HEK293T (cell line): Measurements from ENCODE around the gene CCER1.

Experiments used
- ARNT ChIP-seq: fragments of 450-650 bp; IDR thresholded peaks from 2 replicates; pipeline ENCODE4 v1.6.1; 2017; ENCODE audit warnings: mild to moderate bottlenecking
- BHLHE40 ChIP-seq: fragments of 450-650 bp; IDR thresholded peaks from 2 replicates; pipeline ENCODE4 v1.6.1; 2016; ENCODE audit warnings: mild to moderate bottlenecking, moderate library complexity, borderline replicate concordance
- ELF4 ChIP-seq: fragments of 450-650 bp; IDR thresholded peaks from 2 replicates; pipeline ENCODE4 v1.6.1; 2017; ENCODE audit warnings: antibody characterized with exemption
- FOXM1 ChIP-seq: fragments of 450-650 bp; IDR thresholded peaks from 2 replicates; pipeline ENCODE4 v1.6.1; 2017; ENCODE audit warnings: mild to moderate bottlenecking, borderline replicate concordance
- HDGF ChIP-seq: fragments of 450-650 bp; IDR thresholded peaks from 2 replicates; pipeline ENCODE4 v1.6.1; 2017; ENCODE audit warnings: antibody characterized with exemption, borderline replicate concordance
- L3MBTL2 ChIP-seq: fragments of 450-650 bp; conservative IDR thresholded peaks from 2 replicates; pipeline ENCODE4 v1.6.1; 2016; ENCODE audit warnings: mild to moderate bottlenecking
- LEF1 ChIP-seq: fragments of 450-650 bp; IDR thresholded peaks from 2 replicates; pipeline ENCODE4 v1.6.1; 2017; ENCODE audit warnings: mild to moderate bottlenecking, borderline replicate concordance
- NFRKB ChIP-seq: fragments of 450-650 bp; IDR thresholded peaks from 2 replicates; pipeline ENCODE4 v1.6.1; 2016; ENCODE audit warnings: mild to moderate bottlenecking, moderate library complexity
- PKNOX1 ChIP-seq: fragments of 450-650 bp; IDR thresholded peaks from 2 replicates; pipeline ENCODE4 v1.6.1; 2016
- SP1 ChIP-seq: fragments of 450-650 bp; IDR thresholded peaks from 2 replicates; pipeline ENCODE4 v1.6.1; 2017
- SUZ12 ChIP-seq: fragments of 450-650 bp; IDR thresholded peaks from 2 replicates; pipeline ENCODE4 v1.6.1; 2016; ENCODE audit warnings: mild to moderate bottlenecking
- TARDBP ChIP-seq: fragments of 450-650 bp; IDR thresholded peaks from 2 replicates; pipeline ENCODE4 v1.6.1; 2016
- ZNF384 ChIP-seq: fragments of 450-650 bp; IDR thresholded peaks from 2 replicates; pipeline ENCODE4 v1.6.1; 2016

GRCh38 chr12:90995010-90995409 lies 40.0 kb upstream of the CCER1 start:
- TF ChIP-seq ZNF384 (no peak), SUZ12 (no peak), ARNT (no peak), BHLHE40 (no peak), FOXM1 (no peak), NFRKB (no peak), PKNOX1 (no peak), L3MBTL2 (no peak), TARDBP (no peak), ELF4 (no peak), SP1 (no peak), HDGF (no peak), LEF1 (no peak)
